ENCODE results near the gene KCNJ9.

DNA sequence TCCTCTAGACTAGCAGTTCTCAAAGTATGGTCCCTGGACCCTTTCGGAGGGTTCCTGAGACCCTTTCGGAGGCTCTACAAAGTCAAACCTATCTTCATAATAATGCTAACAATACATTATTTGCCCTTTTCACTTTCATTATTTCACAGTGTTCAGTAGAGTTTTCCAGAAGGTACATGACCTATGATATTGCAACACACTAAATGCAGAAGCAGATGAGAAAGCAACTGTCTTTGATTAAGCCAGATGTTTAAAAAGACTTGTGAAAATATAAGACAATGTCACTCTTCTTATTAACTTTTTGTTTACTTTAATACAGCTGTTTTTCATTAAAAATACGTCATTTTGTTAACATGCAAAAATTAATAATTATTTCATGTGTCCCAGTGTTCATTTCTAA is 17.2 kb upstream of the KCNJ9 start:
- TF ChIP-seq, protein P1, sequence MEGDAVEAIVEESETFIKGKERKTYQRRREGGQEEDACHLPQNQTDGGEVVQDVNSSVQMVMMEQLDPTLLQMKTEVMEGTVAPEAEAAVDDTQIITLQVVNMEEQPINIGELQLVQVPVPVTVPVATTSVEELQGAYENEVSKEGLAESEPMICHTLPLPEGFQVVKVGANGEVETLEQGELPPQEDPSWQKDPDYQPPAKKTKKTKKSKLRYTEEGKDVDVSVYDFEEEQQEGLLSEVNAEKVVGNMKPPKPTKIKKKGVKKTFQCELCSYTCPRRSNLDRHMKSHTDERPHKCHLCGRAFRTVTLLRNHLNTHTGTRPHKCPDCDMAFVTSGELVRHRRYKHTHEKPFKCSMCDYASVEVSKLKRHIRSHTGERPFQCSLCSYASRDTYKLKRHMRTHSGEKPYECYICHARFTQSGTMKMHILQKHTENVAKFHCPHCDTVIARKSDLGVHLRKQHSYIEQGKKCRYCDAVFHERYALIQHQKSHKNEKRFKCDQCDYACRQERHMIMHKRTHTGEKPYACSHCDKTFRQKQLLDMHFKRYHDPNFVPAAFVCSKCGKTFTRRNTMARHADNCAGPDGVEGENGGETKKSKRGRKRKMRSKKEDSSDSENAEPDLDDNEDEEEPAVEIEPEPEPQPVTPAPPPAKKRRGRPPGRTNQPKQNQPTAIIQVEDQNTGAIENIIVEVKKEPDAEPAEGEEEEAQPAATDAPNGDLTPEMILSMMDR (IDR thresholded peaks at IDR 0.05): no peak
- TF ChIP-seq POLR2A (IDR thresholded peaks at IDR 0.05): no peak
